A549 treated with DMSO at 1 μM for 4 hours (cell line): ENCODE results near the gene NOBOX. TPM values are rescaled to one million over a fixed set of nuclear protein-coding genes. Genes with fewer than 3 reads are reported as not detected.

ENCODE experiments used
- total RNA-seq: library from RNA; stranded (reverse); fragments of 200-300 nt; extraction: Qiagen RNA extraction; gene quantifications from 5 replicates; pipeline ENCODE4 v1.2.3, GENCODE V29; 2022; ENCODE audit warnings: low read depth

Gene NOBOX
- not detected in 5 replicates for total RNA-seq

DNA sequence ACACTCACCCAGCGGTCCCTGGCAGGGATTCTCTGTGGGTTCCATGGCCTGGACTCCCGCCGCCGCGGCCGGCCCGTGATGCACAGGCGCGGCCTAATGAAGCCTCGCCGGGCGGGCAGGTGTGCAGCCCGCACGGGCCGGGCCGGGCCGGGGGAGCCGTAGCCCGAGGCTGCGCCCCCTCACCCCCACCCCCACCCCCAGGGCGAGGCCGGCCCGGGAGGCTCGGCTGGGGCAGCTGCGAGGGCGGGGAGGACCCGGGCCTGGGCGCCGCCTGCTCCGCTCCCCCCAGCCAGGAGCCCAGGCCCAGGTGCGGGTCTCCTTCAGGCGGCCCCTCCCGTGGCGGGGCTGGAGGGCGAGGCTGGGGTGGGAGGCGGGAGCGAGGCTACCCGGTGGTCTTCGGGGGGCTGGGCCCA, at the start of gene NOBOX:
TSS of gene NOBOX (minus strand) at position 45 of the 413 bp plus-strand sequence.

DNA sequence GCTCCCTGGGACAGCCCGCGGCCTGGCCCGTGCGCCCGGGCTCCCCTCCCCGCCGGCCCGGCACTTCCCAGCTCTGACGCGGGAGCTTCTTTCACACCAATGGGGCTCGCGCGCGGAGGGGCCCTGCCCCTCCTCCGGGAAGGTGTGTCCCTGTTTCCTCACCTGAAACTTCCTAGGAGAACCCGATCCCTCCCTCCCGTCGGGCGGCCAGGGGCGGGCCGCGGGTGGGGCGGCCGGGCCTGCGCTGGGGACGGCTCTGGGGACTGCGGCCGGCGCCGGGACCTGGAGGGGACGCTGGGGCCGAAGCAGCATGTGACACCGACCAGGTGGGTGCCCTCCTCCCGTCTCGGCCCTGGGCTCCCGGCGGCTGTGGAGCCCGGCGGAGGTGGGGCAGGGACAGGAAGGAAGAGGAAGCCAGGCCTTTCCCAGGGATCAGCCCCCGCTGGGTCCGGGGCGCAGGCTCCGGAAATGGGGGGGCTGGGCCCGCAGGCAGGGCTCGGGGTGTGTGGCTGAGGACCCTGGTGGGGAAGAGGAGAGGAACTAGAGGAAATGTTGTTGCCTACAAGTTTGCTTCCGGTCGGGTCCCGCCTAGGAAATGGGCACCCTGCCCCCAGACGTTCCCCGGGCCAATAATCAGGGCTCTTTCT, 48.2 kb downstream of the NOBOX start, which contains the start of gene ARHGEF5:
TSS of gene ARHGEF5 (plus strand) at position 227 of the 647 bp plus-strand sequence. CDS start 7,268 bp downstream, outside the sequence.

Other genes starting within 250 kb of the NOBOX start
- gene CTAGE4, start 220.2 kb downstream of the NOBOX start, total RNA-seq: not detected in 5 replicates
- 0.23 to 0.44 TPM (median 0.38 TPM) in 5 replicates for gene ARHGEF35, start 207.9 kb downstream of the NOBOX start, total RNA-seq
- gene OR2A42, start 164.1 kb downstream of the NOBOX start, total RNA-seq: not detected in 5 replicates
- gene OR2A7, start 138.9 kb downstream of the NOBOX start, total RNA-seq: not detected in 5 replicates
- gene CTAGE8, start 134.4 kb downstream of the NOBOX start, total RNA-seq: not detected in 5 replicates
- gene OR2A1, start 91.3 kb downstream of the NOBOX start, total RNA-seq: not detected in 5 replicates
- gene ARHGEF5, start 48.3 kb downstream of the NOBOX start, total RNA-seq: 1.6 to 2.1 TPM (median 1.7 TPM) in 5 replicates